COLO829 (cell line): Measurements from ENCODE around the gene GPR158.

ENCODE experiments used
- DNase-seq: peaks from one replicate; pipeline ENCODE4 v3.0.0; 2012; ENCODE audit warnings: low spot score

The GPR158 gene

GRCh38 chr10:25573316-25573715, 398.5 kb downstream of the GPR158 start:
- no peak for DNase-seq

GRCh38 chr10:25575343-25575742, 400.5 kb downstream of the GPR158 start:
- DNase-seq: no peak

GRCh38 chr10:25578061-25578460, 403.3 kb downstream of the GPR158 start:
- no peak for DNase-seq

GRCh38 chr10:25582961-25583360, 408.2 kb downstream of the GPR158 start:
- no peak for DNase-seq

- no peak for DNase-seq
Measured at GRCh38 chr10:25600651-25601050, 425.9 kb downstream of the GPR158 start.

- no peak for DNase-seq
Measured at GRCh38 chr10:25604591-25604990, 429.8 kb downstream of the GPR158 start.

GRCh38 chr10:25614652-25615051, 439.9 kb downstream of the GPR158 start:
- DNase-seq: no peak

GRCh38 chr10:25615926-25616325, 441.1 kb downstream of the GPR158 start:
- DNase-seq: no peak

- no peak for DNase-seq
Measured at GRCh38 chr10:25616903-25617592, 442.2 kb downstream of the GPR158 start.

- no peak for DNase-seq
Measured at GRCh38 chr10:25627606-25628005, 452.8 kb downstream of the GPR158 start.

- DNase-seq: no peak
Measured at GRCh38 chr10:25629333-25629732, 454.5 kb downstream of the GPR158 start.

GRCh38 chr10:25631471-25631870, 456.7 kb downstream of the GPR158 start:
- no peak for DNase-seq

GRCh38 chr10:25632802-25633201, 458.0 kb downstream of the GPR158 start:
- no peak for DNase-seq

- DNase-seq: no peak
Measured at GRCh38 chr10:25633542-25633941, 458.7 kb downstream of the GPR158 start.

GRCh38 chr10:25639646-25640045, 464.8 kb downstream of the GPR158 start:
- peak; percentile 20 for DNase-seq

- no peak for DNase-seq
Measured at GRCh38 chr10:25641595-25641994, 466.8 kb downstream of the GPR158 start.

GRCh38 chr10:25642721-25643120, 467.9 kb downstream of the GPR158 start:
- no peak for DNase-seq

- no peak for DNase-seq
Measured at GRCh38 chr10:25646371-25646770, 471.6 kb downstream of the GPR158 start.

- DNase-seq: no peak
Measured at GRCh38 chr10:25651534-25651933, 476.7 kb downstream of the GPR158 start.
